ENCODE results near the gene SHISA5. TPM values are rescaled to one million over a fixed set of nuclear protein-coding genes. Genes with fewer than 3 reads are reported as not detected.

Gene SHISA5
- total RNA-seq, 1 experiment from 2014 or later, result 104 TPM

DNA sequence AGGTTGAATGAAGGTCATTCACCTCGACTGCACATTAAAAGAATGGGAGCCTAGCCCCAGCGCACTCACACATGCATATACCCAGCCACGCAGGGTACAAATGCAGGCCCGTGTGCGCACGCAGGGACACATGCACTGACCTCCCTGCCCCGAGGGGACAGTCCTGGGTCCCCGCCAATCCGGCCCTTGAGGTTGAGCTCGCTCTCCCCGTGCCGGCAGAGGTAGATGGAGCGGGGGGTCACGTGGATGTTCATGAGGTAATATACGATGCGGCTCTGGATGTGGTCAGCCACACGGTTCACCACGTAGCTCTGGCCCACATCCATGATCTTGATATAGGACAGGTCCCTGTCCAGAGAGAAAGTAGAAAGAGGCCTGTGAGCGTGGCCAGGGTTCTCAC is 32.1 kb upstream of the SHISA5 start:
- Histone ChIP-seq H3K4me3 (replicated peaks in 1 of 2; ENCODE audit: low read depth in 1 of 2, low read length in 2 of 2) (no peak overlapping the region), H3K9me3 (ENCODE audit: control insufficient read depth in 1 of 2, insufficient read depth in 1 of 2, low read depth in 1 of 2, low read length in 2 of 2) (no peaks in the 10 kb centered on the region), H3K9ac (ENCODE audit: low read length) (no peak overlapping the region), H3K27me3 (ENCODE audit: insufficient read depth, low read length) (no peaks in the 10 kb centered on the region), H3K36me3 (ENCODE audit: control insufficient read depth in 1 of 2, insufficient read depth in 2 of 2, low read length in 2 of 2) (peaks cover 4 to 27% of the 10 kb centered on the region in 2 experiments; a peak in 3 of 4 replicates), H2AFZ (ENCODE audit: low read depth, low read length, poor library complexity, severe bottlenecking) (no peak overlapping the region), H3K4me1 (ENCODE audit: control insufficient read depth in 1 of 2, insufficient read depth in 2 of 2, low read length in 2 of 2) (no peaks in the 10 kb centered on the region), H3K27ac (ENCODE audit: low read depth, low read length) (no peak overlapping the region), H3K79me2 (ENCODE audit: insufficient read depth, low read length) (no peaks in the 10 kb centered on the region), H4K20me1 (ENCODE audit: insufficient read depth) (no peaks in the 10 kb centered on the region), H3K9me2 (ENCODE audit: insufficient read depth) (no peaks in the 10 kb centered on the region), H3K4me2 (ENCODE audit: low read length) (no peak overlapping the region)
- ATAC-seq (no peak), DNase-seq (ENCODE audit: low read depth, low spot score) (no peak)
- TF ChIP-seq, protein P1, sequence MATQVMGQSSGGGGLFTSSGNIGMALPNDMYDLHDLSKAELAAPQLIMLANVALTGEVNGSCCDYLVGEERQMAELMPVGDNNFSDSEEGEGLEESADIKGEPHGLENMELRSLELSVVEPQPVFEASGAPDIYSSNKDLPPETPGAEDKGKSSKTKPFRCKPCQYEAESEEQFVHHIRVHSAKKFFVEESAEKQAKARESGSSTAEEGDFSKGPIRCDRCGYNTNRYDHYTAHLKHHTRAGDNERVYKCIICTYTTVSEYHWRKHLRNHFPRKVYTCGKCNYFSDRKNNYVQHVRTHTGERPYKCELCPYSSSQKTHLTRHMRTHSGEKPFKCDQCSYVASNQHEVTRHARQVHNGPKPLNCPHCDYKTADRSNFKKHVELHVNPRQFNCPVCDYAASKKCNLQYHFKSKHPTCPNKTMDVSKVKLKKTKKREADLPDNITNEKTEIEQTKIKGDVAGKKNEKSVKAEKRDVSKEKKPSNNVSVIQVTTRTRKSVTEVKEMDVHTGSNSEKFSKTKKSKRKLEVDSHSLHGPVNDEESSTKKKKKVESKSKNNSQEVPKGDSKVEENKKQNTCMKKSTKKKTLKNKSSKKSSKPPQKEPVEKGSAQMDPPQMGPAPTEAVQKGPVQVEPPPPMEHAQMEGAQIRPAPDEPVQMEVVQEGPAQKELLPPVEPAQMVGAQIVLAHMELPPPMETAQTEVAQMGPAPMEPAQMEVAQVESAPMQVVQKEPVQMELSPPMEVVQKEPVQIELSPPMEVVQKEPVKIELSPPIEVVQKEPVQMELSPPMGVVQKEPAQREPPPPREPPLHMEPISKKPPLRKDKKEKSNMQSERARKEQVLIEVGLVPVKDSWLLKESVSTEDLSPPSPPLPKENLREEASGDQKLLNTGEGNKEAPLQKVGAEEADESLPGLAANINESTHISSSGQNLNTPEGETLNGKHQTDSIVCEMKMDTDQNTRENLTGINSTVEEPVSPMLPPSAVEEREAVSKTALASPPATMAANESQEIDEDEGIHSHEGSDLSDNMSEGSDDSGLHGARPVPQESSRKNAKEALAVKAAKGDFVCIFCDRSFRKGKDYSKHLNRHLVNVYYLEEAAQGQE (IDR thresholded peaks at IDR 0.05; ENCODE audit: low read depth), result no peak
- no peak for TF ChIP-seq POLR2A (IDR thresholded peaks at IDR 0.05; ENCODE audit: borderline replicate concordance, extremely low read depth, insufficient read depth, insufficient read length)
- TF ChIP-seq SRF (IDR thresholded peaks at IDR 0.05; ENCODE audit: low read depth), result no peak
- TF ChIP-seq SP1 (IDR thresholded peaks at IDR 0.05; ENCODE audit: low read depth), result no peak
- TF ChIP-seq EZH2phosphoT487 (IDR thresholded peaks at IDR 0.05; ENCODE audit: borderline replicate concordance), result no peak
- TF ChIP-seq FOSL1 (IDR thresholded peaks at IDR 0.05; ENCODE audit: low read depth), result no peak
- TF ChIP-seq, protein P2, sequence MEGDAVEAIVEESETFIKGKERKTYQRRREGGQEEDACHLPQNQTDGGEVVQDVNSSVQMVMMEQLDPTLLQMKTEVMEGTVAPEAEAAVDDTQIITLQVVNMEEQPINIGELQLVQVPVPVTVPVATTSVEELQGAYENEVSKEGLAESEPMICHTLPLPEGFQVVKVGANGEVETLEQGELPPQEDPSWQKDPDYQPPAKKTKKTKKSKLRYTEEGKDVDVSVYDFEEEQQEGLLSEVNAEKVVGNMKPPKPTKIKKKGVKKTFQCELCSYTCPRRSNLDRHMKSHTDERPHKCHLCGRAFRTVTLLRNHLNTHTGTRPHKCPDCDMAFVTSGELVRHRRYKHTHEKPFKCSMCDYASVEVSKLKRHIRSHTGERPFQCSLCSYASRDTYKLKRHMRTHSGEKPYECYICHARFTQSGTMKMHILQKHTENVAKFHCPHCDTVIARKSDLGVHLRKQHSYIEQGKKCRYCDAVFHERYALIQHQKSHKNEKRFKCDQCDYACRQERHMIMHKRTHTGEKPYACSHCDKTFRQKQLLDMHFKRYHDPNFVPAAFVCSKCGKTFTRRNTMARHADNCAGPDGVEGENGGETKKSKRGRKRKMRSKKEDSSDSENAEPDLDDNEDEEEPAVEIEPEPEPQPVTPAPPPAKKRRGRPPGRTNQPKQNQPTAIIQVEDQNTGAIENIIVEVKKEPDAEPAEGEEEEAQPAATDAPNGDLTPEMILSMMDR (IDR thresholded peaks at IDR 0.05 in 2 of 3, conservative IDR thresholded peaks at IDR 0.05 in 1 of 3; ENCODE audit: borderline replicate concordance in 1 of 3, insufficient read depth in 1 of 3, low read depth in 2 of 3, low read length in 2 of 3), result no peak
- no peak for TF ChIP-seq EGR1 (IDR thresholded peaks at IDR 0.05; ENCODE audit: low read depth)
- TF ChIP-seq, protein P3, sequence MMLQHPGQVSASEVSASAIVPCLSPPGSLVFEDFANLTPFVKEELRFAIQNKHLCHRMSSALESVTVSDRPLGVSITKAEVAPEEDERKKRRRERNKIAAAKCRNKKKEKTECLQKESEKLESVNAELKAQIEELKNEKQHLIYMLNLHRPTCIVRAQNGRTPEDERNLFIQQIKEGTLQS (IDR thresholded peaks at IDR 0.05), result no peak
- TF ChIP-seq EZH2 (IDR thresholded peaks at IDR 0.05), result no peak
- TF ChIP-seq ZFX (IDR thresholded peaks at IDR 0.05), result no peak
- no peak for TF ChIP-seq YY1 (IDR thresholded peaks at IDR 0.05; ENCODE audit: extremely low read depth, insufficient replicate concordance, low read depth, low read length)
- TF ChIP-seq CBX3 (IDR thresholded peaks at IDR 0.05; ENCODE audit: low read depth), result no peak
- no peak for TF ChIP-seq TCF7L2 (IDR thresholded peaks at IDR 0.05; ENCODE audit: borderline replicate concordance, extremely low read depth, insufficient read depth, insufficient read length)
- no peak for TF ChIP-seq ELF1 (IDR thresholded peaks at IDR 0.05; ENCODE audit: borderline replicate concordance, low read depth)
- TF ChIP-seq POLR2AphosphoS5 (IDR thresholded peaks at IDR 0.05; ENCODE audit: low read depth, low read length), result no peak
- no peak for TF ChIP-seq JUND (IDR thresholded peaks at IDR 0.05)
- TF ChIP-seq RAD21 (IDR thresholded peaks at IDR 0.05; ENCODE audit: low read depth), result no peak
- TF ChIP-seq ZNF274 (IDR thresholded peaks at IDR 0.05; ENCODE audit: low read depth, low read length), result no peak
- POLR2A ChIA-PET, result no interaction called here
- no TSS peak for BruUV-seq (replicated peaks)
- RAD21 ChIA-PET (ENCODE audit: low non-redundant PET in 1 of 2, low total read pairs in 2 of 2, uncharacterized antibody in 2 of 2, unreplicated experiment in 2 of 2), result no interaction called here
- CTCF ChIA-PET, result no interaction called here
- intact Hi-C loops (cut with micrococcal nuclease), result no loop called here
